CD14-positive monocyte (primary cell): ENCODE data around the gene LRBA. TPM values are rescaled to one million over a fixed set of nuclear protein-coding genes. Genes with fewer than 3 reads are reported as not detected.

Experiments used
- DNase-seq, 3 donors: peaks; one replicate each; pipeline ENCODE4 v3.0.0-alpha.2; 2011 to 2022
- H2AFZ ChIP-seq: 2 replicates; pipeline ENCODE4 v1.6.0; 2012; ENCODE audit warnings: mild to moderate bottlenecking, low read depth, low read length, inconsistent platforms; ENCODE audit not compliant: insufficient read depth, poor library complexity, severe bottlenecking
- H3K27ac ChIP-seq, 2 donors: 1 replicate in 1 of 2; 2 replicates in 1 of 2; pipeline ENCODE4 v1.5.1; 2012 to 2013; ENCODE audit warnings: low read length in 2 of 2, control low read depth in 1 of 2, inconsistent platforms in 1 of 2, low read depth in 1 of 2, mild to moderate bottlenecking in 1 of 2
- H3K27me3 ChIP-seq, 2 donors: one replicate each; pipeline versions ENCODE4 v1.6.0 to v1.6.1; 2011 to 2013; ENCODE audit warnings: low read length in 2 of 2; ENCODE audit not compliant: control insufficient read depth in 2 of 2, insufficient read depth in 2 of 2
- H3K36me3 ChIP-seq, 2 donors: replicated peaks in 1 of 2; 1 replicate in 1 of 2; 2 replicates in 1 of 2; pipeline versions ENCODE4 v1.5.1 to v1.6.1; 2012 to 2013; ENCODE audit warnings: low read length in 2 of 2, control low read depth in 1 of 2, inconsistent platforms in 1 of 2, mild to moderate bottlenecking in 1 of 2; ENCODE audit not compliant: insufficient read depth in 2 of 2, control insufficient read depth in 1 of 2
- H3K4me1 ChIP-seq, 2 donors: 1 replicate in 1 of 2; 2 replicates in 1 of 2; pipeline versions ENCODE4 v1.5.1 to v1.6.1; 2012 to 2013; ENCODE audit warnings: low read length in 2 of 2, control low read depth in 1 of 2, inconsistent platforms in 1 of 2, mild to moderate bottlenecking in 1 of 2, moderate library complexity in 1 of 2; ENCODE audit not compliant: insufficient read depth in 2 of 2, control insufficient read depth in 1 of 2
- H3K4me2 ChIP-seq: replicated peaks from 2 replicates; pipeline ENCODE3; 2012; ENCODE audit warnings: low read length, moderate library complexity, mild to moderate bottlenecking; ENCODE audit not compliant: poor library complexity, severe bottlenecking; ENCODE audit errors: extremely low read depth
- H3K4me3 ChIP-seq, 3 experiments: fragments of 200-600 bp in 1 of 3; sonication (generic) in 1 of 3; replicated peaks in 1 of 3; 1 replicate in 2 of 3; 2 replicates in 1 of 3; pipeline ENCODE4 v1.5.1; 2011 to 2013; ENCODE audit warnings: low read length in 3 of 3, mild to moderate bottlenecking in 3 of 3, control low read depth in 2 of 3, low read depth in 2 of 3, inconsistent platforms in 1 of 3, moderate library complexity in 1 of 3
- H3K79me2 ChIP-seq: 2 replicates; pipeline ENCODE4 v1.6.0; 2012; ENCODE audit warnings: mild to moderate bottlenecking, control low read depth, inconsistent platforms, low read length, moderate library complexity; ENCODE audit not compliant: insufficient read depth
- H3K9ac ChIP-seq: 2 replicates; pipeline ENCODE4 v1.6.0; 2017; ENCODE audit warnings: low read length, mild to moderate bottlenecking; ENCODE audit not compliant: insufficient read depth, poor library complexity, severe bottlenecking
- H3K9me3 ChIP-seq, 2 donors: replicated peaks in 1 of 2; 1 replicate in 1 of 2; 2 replicates in 1 of 2; pipeline versions ENCODE4 v1.5.1 to v1.6.1; 2012 to 2013; ENCODE audit warnings: low read length in 2 of 2, control low read depth in 1 of 2; ENCODE audit not compliant: control insufficient read depth in 1 of 2, insufficient read depth in 1 of 2
- H4K20me1 ChIP-seq: 2 replicates; pipeline ENCODE4 v1.6.0; 2012; ENCODE audit warnings: mild to moderate bottlenecking, low read length, control low read depth, moderate library complexity; ENCODE audit not compliant: insufficient read depth
- H3K27ac Mint-ChIP-seq, 7 donors: one replicate each; pipeline ENCODE4 v1.8.0; 2020; ENCODE audit warnings: mild to moderate bottlenecking in 7 of 7, mixed read lengths in 7 of 7, moderate library complexity in 6 of 7, inconsistent platforms in 2 of 7
- H3K27me3 Mint-ChIP-seq, 3 donors: one replicate each; pipeline ENCODE4 v1.8.0; 2021 to 2022; ENCODE audit warnings: low read depth in 3 of 3, mild to moderate bottlenecking in 3 of 3, mixed read lengths in 3 of 3, moderate library complexity in 3 of 3, inconsistent platforms in 1 of 3
- H3K36me3 Mint-ChIP-seq, 2 donors: one replicate each; pipeline ENCODE4 v1.8.0; 2020; ENCODE audit warnings: mixed read lengths in 2 of 2, inconsistent platforms in 1 of 2, mild to moderate bottlenecking in 1 of 2
- H3K4me1 Mint-ChIP-seq: one replicate; pipeline ENCODE4 v1.8.0; 2020; ENCODE audit warnings: mild to moderate bottlenecking, mixed read lengths
- H3K4me3 Mint-ChIP-seq, 2 donors: one replicate each; pipeline ENCODE4 v1.8.0; 2020; ENCODE audit warnings: mild to moderate bottlenecking in 2 of 2, mixed read lengths in 2 of 2, moderate library complexity in 1 of 2
- H3K9me3 Mint-ChIP-seq, 7 donors: one replicate each; pipeline ENCODE4 v1.8.0; 2020 to 2022; ENCODE audit warnings: mixed read lengths in 7 of 7, mild to moderate bottlenecking in 6 of 7, moderate library complexity in 6 of 7, inconsistent platforms in 2 of 7
- WGBS: methylation state at CpG from one replicate; pipeline ENCODE4 v1.1.5; 2013; ENCODE audit warnings: missing lambda C conversion rate; ENCODE audit not compliant: insufficient coverage; 5-methylcytosine and 5-hydroxymethylcytosine counted together
- intact Hi-C, 2 donors: fragments of 100-400 bp; cut with micrococcal nuclease; formaldehyde crosslinking; loops; one replicate each; pipeline versions ENCODE4 v1.15.0 to v1.15.1; 2023
- polyA plus RNA-seq, 3 donors: library from polyadenylated mRNA; depleted of rRNA in 1 of 3; unstranded in 2 of 3; stranded (reverse) in 1 of 3; fragments of 300-500 nt in 2 of 3; fragments of >200 nt in 1 of 3; fragmentation: Illumina TruSeq in 2 of 3; gene quantifications; 1 replicate in 2 of 3; 2 replicates in 1 of 3; pipeline ENCODE4 v1.2.3, GENCODE V29; 2012 to 2021
- TF ChIP-seq, protein P1 (sequence below): fragments of 200-600 bp; IDR thresholded peaks from one replicate; pipeline ENCODE4 v1.8.0; 2022; ENCODE audit warnings: antibody characterized with exemption, mild to moderate bottlenecking

Gene LRBA
- polyA plus RNA-seq, 3 donors = 1.5 to 5.5 (median 4.4) TPM

DNA sequence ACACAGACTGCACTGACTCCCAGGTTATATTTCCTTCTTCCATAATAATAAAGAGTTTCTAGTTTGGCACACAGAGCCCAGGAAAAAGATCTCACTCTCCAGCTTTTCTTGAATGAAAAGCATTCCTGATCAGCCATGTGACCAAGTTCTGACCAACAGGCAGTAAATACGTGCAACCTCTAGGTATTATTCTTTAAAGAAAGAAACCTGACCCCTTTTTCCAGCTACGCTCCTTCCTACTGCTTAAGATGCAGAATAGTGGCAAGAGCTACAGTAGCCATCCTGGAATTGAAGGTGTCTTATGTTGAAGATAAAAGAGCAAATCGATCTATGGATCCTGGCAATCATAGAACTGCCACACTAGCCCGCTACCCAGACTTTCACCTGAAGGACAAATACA, 76.7 kb downstream of the LRBA start:
- H3K79me2 ChIP-seq = no peaks in the 10 kb centered on the region
- intact Hi-C loops = no loop called here
- no peak overlapping the region for H3K4me3 ChIP-seq
- no peak overlapping the region for H3K4me2 ChIP-seq
- H3K9ac ChIP-seq = no peak overlapping the region
- H3K9me3 Mint-ChIP-seq = peaks cover 0 to 2% (median 0%) of the 10 kb centered on the region in 7 donors
- no peak overlapping the region for H3K4me3 Mint-ChIP-seq
- no peak overlapping the region for H3K27ac ChIP-seq
- no peak overlapping the region for H3K27ac Mint-ChIP-seq
- H3K27me3 Mint-ChIP-seq = no peaks in the 10 kb centered on the region
- WGBS = no CpG with 5 or more reads among the region's 4 CpGs
- no peaks in the 10 kb centered on the region for H3K36me3 Mint-ChIP-seq
- no peaks in the 10 kb centered on the region for H3K9me3 ChIP-seq
- DNase-seq = no peak
- TF ChIP-seq, protein P1, sequence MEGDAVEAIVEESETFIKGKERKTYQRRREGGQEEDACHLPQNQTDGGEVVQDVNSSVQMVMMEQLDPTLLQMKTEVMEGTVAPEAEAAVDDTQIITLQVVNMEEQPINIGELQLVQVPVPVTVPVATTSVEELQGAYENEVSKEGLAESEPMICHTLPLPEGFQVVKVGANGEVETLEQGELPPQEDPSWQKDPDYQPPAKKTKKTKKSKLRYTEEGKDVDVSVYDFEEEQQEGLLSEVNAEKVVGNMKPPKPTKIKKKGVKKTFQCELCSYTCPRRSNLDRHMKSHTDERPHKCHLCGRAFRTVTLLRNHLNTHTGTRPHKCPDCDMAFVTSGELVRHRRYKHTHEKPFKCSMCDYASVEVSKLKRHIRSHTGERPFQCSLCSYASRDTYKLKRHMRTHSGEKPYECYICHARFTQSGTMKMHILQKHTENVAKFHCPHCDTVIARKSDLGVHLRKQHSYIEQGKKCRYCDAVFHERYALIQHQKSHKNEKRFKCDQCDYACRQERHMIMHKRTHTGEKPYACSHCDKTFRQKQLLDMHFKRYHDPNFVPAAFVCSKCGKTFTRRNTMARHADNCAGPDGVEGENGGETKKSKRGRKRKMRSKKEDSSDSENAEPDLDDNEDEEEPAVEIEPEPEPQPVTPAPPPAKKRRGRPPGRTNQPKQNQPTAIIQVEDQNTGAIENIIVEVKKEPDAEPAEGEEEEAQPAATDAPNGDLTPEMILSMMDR = no peak
- H3K4me1 Mint-ChIP-seq = no peaks in the 10 kb centered on the region
- no peaks in the 10 kb centered on the region for H4K20me1 ChIP-seq
- H2AFZ ChIP-seq = no peak overlapping the region
- H3K4me1 ChIP-seq = no peaks in the 10 kb centered on the region
- no peaks in the 10 kb centered on the region for H3K27me3 ChIP-seq
- no peaks in the 10 kb centered on the region for H3K36me3 ChIP-seq

- Histone ChIP-seq H3K4me3 (no peak overlapping the region), H3K4me2 (no peak overlapping the region), H2AFZ (no peak overlapping the region), H3K36me3 (no peaks in the 10 kb centered on the region), H3K79me2 (no peaks in the 10 kb centered on the region), H3K27ac (no peak overlapping the region), H3K27me3 (no peaks in the 10 kb centered on the region), H3K9ac (no peak overlapping the region), H3K4me1 (no peaks in the 10 kb centered on the region), H4K20me1 (no peaks in the 10 kb centered on the region), H3K9me3 (no peaks in the 10 kb centered on the region)
- Mint-ChIP-seq H3K36me3 (peaks cover 0 to 5% of the 10 kb centered on the region in 2 donors), H3K4me3 (no peak overlapping the region), H3K27me3 (no peaks in the 10 kb centered on the region), H3K9me3 (peaks cover 0 to 6% (median 0%) of the 10 kb centered on the region in 7 donors), H3K27ac (no peak overlapping the region), H3K4me1 (no peaks in the 10 kb centered on the region)
- 80% methylated on average over 1 of the region's 1 CpG for WGBS
- intact Hi-C loops = no loop called here
- TF ChIP-seq, protein P1 = no peak
- no peak for DNase-seq
Observed at GRCh38 chr4:150934022-150934421, 81.1 kb downstream of the LRBA start.
